HG03135 (cell line): ENCODE measurements around the gene TRUB1.
A peak's percentile ranks its signal among the peaks of the same experiment; 100 is the strongest.

Experiments
- ATAC-seq: cut with Tn5 transposase; IDR thresholded peaks from one replicate; pipeline ENCODE4 v1.9.1; 2021; ENCODE audit warnings: mild to moderate bottlenecking, moderate library complexity; ENCODE audit not compliant: unreplicated experiment

TRUB1 gene

DNA sequence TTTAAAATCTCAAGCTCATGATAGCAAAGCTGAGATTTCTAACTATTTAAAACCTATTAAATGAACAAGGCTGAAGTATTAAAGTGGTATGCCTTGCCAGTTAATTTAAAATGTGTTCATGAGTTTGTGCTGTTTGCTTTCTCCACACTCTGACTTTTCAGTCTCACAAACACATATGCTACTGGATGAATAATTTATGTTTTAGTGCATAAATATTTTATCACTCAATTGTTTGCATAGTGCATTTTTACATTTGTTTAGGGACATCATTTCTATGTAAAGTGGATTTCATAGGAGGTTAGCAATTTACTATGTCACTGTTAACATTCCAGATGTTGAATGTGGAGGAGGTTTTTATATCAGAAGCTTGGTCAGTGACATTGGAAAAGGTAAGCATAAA lies 36.0 kb downstream of the TRUB1 start:
- ATAC-seq, result no peak

DNA sequence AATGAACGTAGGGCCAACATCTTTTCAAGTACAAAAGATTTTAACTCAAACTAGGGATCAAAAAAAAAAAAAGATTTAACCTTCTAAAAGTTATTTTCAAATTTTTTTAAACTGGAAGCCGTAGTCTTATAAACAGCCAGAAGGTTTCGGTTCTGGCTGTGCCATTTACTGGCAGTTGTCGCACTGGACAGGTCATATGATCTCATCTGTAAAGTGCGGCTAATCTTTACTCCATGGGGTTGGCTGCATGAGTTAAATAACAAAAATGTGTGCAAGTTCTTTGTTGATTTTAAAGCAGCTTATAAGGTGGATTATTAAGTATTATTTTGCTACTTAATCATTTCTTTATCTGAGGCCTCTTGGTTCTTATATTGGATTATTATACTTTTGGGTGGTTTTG lies 36.6 kb downstream of the TRUB1 start:
- ATAC-seq, result no peak

DNA sequence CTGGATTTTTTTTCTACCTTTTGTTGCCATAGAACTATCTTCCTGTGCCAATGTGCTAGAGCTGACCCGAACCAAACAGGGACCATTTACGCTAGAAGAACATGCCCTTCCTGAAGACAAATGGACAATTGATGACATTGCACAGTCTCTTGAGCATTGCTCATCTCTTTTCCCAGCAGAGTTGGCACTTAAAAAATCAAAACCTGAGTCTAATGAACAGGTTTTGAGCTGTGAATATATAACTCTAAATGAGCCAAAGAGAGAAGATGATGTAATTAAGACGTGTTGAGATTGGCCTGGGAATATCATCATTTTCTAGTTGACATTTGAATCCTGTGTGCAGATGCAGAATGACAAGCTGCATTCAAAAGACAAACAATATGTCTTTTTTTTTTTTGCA lies 37.1 kb downstream of the TRUB1 start:
- no peak for ATAC-seq

DNA sequence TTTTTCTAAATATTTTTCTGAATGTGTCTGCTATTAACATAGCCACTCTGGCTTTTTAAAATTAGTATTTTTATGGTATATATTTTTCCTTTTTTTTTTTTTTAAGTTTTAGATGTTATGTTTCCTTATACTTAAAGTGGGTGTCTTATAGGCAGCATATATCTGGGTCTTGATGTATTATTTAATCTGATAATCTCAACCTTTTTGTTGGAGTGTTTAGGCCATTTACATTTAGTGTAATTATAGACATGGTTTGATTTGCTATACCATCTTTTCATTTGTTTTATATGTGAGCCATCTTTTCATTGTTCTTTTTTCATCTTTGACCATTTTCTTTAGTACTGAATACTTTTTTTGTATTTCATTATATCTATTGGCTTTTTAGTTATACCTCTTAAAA lies 45.0 kb downstream of the TRUB1 start:
- no peak for ATAC-seq

DNA sequence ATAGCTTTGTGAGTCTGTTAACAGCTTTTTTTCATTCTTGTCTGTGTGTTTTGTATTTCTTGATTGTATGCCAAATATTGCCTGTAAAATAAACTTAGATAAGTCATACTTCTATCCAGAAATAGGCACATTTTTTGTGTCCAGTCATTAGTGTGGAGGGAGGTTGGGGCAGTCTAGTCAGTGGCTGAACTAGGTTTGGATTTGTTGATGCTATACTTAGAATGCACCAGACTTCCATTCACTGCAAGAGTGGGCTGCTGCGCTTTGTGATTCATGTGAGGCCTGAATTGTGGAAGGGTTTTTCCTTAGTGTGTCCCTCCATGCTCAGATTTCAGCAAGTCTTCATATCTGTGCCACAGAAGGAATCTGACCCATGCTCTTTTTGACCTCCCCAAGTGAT lies 50.0 kb downstream of the TRUB1 start:
- ATAC-seq, result no peak

DNA sequence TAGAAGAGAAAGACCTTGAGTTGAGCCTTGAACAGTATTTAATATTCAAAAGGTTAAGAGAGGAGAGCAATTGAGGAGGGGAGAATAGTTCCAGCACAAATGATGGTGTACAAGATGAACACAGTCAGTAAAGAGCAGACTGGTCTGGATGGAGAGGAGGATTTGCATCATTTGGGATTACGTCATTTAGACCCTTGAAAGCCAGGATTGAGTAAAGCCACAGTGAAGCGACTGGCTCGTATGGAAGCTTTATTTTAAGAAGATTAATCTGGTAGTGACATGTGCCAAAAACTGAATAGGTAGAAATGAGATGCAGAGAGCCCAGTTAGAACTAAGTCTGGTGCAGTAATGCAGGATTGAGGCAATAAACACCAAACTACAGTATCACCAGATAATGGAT lies 52.6 kb downstream of the TRUB1 start:
- no peak for ATAC-seq

DNA sequence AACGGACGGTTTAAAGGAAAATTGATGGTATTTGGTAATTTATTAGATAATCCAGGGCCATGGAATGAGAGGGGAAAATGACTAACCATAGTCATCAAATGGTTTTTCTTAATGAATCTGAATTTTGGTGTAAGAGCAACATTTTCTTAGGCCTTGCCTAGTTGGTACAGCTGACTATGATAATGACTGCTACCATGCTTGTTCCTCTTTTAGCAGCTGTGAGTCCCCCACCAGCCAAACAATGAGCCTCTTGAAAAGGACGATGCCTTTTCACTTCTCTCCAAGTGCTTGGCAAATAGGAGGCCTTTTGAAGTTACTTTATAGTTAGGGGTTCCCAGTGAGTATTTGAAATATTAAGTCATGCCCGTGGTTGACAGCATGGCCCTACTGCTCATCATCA lies 53.0 kb downstream of the TRUB1 start:
- no peak for ATAC-seq

DNA sequence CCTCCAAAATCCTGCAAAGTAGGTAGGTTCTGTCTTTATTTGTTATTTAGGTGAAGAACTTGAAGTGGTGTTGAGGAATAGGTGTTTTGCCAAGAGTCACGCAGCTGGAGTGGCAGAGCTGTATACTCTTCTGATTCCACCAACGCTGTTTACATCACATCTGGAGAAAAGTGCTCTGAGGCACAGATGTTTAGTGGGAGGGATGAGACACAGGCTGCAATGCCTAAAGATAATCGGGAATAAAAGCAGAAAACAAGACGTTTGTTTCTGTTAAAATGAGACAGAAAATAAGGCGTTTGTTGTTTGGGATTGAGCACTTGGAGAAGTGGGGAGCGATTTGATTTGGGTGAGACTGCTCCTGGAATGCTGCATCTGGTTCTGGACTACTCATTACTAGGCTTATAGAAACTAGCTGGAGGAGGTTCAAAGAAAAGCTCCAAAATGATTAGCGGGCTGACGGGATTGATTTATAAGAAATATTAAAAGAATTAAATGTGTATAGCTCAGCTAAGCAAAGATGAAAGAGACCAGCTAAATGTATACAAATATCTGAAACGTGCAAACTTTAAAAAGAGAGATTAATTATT lies 54.3 kb downstream of the TRUB1 start:
- ATAC-seq, result no peak

DNA sequence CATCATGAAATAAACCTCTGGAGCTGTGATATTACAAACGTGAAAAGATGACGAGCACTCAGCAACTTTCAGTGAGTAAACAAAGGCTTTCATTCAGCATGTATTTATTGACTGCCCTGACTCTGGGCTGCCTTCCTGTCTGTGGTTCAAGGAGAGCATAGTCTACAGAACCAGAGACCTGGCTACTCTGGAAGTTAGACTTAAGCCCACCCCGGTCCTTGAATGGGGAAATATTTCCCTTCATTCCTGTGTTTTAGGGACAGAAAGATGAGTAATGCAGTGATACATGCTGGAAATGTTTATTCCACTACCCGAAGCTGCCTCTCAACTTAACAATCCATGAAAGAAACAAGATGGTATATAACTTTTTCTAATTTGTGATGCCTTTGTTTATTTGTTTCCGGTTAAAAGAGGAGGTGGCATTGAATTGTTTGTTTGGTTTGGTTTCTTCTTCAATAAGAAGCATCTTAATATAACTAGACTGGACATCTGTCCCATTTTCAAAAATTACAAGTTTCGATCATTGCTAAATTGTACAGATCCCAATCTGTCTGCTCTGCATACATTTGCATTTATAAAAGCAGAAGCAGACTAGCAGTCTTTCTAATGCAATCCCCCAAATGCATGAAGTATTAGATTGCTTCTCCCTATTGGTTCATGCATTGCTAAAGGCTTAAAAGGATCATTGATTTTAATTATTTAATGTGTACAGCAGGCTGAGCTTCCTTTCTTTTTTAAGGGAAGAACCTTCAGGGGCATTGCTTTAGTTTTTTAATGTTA lies 57.7 kb downstream of the TRUB1 start:
- no peak for ATAC-seq

DNA sequence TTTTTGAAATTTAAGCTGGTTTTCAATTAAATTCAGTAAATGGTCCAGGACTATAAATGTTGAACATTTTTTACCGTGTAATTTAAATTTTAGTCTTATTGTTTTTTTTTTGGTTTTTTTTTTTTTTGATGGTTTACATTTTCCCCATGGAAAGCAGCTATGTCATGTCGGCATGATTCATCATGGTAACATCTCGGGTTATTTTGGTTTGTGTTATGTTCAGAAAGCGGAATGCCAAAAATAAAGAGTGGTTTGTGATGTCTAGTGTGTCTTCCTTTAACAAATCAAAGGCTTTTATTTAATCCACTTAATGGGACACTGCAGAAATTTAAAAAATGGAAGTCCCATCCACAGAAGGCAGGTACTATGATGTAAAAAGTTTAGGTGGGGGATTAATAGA lies 58.5 kb downstream of the TRUB1 start:
- no peak for ATAC-seq

DNA sequence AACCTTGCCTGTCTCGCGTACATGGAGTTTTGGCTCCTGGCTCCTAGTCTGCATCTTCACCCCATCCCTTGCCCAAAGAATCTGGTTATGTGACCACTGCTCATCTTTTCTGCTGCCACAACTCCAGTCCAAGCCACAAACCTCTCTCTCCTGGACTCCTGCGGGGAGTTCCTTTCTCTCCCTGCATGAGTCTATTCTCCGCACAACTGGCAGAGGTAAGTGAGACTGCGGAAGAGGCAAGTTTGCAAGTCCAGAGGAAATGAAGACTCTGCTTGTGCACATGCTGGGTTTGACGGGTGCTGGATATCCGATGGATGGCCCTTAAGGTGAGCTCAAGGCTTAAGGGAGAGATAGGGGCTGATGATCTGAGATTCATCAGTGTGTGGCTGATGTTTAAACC lies 61.0 kb downstream of the TRUB1 start:
- no peak for ATAC-seq

DNA sequence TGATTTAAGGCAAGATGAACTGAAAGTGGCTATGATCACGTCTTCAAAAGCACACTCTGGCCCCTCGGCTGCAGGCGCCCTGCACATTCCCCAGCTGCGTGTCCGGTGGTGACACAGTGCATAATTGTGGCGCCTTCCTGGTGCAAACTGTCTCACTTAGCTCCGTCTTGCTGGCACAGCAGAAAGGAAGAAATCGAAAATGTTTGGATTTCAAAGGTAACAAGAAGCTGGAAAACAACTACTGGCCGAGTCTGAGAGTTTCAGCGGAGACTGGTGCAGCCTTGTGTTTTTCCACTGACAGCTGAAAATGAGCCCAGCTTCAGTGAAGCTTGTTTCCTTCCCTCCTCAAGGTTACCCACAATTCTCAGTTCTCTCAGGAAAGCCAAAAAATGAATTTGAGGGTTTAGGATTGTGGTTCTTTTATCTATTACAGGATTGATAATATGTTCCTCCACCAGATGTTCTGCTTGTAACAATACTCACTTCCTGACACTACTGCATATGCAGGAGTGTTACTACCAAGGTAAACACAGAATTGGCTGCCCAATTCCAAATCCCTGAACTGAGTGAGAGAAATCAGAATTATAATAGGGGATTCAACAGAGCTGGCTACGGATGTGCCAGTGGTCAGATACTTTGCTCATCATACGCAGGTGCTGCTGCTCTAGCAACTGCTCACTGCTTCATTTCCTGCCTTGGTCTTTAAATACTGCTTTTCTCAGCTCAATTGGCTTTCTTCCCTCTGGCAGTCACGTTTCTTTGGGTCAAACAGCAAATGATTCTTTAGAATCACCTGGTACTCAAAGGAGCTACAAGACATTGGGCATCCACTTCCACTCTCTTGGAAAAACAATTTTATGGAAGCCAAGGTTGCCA lies 63.7 kb downstream of the TRUB1 start:
- peak; percentile 77 for ATAC-seq

DNA sequence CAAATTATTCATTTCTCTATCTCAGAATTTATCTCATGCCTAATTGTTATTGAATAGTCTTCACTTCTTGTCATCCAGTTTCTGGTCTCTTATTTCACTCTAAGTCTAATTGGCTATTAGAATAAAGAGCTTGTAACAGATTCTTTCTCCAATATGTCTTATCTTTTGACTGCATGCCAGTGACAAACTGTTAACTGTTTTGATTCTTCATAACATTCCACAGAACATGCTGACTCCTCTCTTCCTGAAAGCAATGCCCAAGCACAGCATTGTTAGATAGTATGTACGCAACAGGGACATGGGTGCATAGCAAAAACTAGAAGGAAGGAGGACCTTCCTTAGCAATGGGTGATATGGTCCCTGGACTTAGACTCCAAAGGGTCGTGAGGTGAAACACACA lies 65.4 kb downstream of the TRUB1 start:
- ATAC-seq, result no peak

DNA sequence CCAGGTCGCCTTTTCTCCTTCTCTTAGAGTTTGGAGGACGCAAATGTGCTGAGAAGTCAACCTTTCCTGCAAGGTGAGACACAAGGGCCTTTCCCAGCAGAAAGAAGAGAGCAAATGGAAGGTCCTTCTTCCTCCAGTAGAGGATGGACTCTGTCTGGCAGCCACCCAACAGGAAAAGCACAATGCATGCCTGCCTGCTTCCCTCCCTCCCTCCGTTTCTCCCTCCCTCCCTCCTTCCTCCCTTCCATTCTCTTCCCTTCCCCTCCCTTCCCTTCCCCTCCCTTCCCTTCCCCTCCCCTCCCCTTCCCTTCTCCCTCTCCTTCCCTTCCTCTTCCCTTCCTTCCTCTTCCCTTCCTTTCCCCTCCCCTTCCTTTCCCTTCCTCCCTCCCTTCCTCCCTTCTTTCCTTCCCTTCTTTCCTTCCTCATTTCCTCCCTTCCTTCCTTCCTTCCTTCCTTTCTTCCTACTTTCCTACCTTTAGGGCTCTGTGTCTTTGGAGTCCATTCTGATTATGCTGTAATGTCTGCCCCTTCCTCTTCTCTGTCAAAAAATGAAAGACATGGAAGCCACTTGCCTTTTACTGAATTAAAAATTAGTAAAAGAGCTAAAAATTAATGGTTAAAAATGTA lies 66.4 kb downstream of the TRUB1 start:
- ATAC-seq, result no peak

DNA sequence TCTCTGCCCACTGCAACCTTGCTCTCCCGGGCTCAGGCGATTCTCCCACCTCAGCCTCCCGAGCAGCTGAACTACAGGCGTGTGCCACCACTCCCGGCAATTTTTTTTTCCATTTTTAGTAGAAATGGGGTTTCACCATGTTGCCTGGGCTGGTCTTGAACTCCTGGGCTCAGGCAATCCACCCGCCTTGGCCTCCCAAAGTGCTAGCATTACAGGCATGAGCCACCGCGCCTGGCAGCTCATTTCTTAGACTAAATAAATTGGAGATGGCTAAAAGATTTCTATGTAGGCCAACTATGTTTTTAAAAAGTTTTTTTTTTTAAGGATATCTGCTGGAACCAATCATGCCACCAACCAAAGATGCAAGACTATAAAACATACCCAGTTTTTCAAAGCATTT lies 67.8 kb downstream of the TRUB1 start:
- no peak for ATAC-seq

DNA sequence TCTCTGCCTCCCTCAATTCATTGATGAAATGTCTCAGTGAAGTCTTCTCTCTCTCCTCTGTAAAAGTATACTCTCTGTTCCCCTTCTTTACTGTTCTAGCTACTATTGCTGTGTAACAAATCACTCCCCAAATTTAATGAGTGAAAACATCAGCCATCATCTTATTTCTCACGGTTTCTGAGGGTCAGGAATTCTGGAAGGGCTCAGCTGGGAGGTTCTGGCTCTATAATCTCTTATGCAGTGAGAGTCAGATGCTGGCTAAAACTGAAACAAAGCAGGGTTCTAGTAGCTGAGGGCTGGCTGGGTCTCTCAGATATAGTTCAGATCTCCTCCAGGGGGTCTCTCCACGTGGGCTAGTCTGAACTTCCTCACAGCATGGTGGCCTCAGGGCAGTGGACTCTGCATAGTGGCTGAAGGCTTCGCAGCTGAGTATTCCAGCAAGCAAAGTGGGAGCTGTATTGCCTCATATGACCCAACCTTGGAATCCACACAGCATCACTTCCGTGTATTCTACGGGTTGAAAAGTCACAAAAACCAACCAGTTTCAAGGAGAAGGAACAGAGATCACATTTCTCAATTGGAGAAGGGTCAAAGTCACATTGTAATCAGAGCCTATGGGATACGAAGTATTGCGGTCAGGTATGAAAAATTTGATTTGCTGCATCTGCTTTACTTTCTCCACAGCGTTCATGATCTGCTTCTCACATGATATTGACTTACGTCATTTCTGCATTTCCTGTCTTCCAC lies 80.4 kb downstream of the TRUB1 start:
- ATAC-seq, result no peak

DNA sequence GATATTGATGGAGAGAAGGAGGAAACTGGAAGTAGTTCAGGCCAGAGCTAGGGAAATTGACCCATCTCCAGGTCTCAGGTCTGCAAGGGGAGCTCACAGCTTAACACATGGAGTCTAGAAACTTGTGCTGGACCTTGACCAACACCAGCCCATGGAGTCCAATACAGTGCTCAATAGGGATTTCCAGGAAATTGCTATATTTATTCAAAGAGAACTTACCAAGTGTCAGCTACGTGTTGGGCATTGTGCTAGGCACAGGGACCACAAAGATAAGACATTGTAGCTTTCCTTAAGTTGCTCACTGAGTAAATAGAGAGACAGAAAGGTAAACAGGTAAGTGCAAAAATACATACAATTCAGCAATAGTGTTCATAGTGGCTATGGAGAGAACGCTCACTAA lies 82.5 kb downstream of the TRUB1 start:
- no peak for ATAC-seq

DNA sequence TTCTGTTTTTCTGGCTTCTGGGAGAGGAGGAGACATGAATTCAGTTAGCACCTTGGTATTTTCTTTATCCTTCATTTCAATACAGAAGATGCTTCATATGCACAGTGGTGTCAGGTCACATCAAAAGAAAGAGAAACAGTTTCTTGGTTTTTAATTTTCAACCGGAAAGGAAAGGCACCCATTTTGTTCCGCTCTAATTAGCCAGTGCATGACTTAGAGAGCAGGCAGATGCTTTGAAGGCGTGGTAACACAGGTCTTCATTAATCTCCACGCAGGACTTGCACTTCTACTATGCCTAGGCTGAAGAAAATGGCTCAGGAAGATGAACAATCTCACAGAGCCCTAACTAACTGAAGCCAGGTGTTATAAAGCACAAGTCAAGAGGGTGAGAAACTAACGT lies 84.7 kb downstream of the TRUB1 start:
- ATAC-seq, result peak; percentile 53

DNA sequence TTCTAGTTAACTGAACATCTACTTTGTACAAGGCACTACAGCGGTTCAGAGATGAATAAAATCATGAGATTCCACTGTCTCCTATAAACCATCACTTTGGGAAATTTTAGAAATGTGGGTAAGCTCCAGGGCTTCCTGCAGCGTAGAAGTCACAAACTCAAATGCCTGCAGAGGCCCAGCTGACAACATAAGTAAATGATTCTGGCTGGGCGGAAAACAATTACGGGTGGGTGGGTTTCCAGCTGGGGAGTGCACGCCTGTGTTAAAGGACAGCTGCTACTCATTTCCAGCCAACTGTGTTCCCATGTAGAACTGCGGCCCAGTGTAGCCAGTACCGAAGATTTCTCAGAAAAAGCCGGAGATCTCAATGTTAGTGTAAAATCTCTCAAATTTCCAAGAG lies 85.7 kb downstream of the TRUB1 start:
- no peak for ATAC-seq

DNA sequence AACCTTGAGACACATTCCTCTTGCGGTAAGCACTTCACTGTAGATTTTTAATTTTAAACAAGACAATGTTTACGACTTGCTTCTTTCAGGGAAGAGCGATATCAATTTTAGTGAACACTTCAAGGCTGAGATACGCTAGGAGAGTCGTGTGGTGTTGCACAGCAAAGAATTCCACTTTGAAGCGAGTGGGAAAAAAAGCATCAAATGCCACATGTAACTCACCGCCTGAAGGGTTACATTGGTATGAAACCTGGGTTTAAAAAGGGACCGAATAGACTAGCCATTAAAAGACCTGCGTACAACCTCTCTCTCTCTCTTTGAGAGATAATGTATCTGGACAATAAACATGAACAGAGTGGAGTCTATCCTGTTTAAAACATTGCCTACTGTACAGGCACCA lies 86.4 kb downstream of the TRUB1 start:
- ATAC-seq, result no peak
